WERI-Rb-1 (cell line): ENCODE data around the gene IGHMBP2.

ENCODE experiments used
- DNase-seq: peaks from one replicate; pipeline ENCODE4 v3.0.0-alpha.2; 2020
- H3K27ac ChIP-seq: fragments of 250-450 bp; sonication (Bioruptor Pico); 2 replicates; pipeline ENCODE4 v1.5.1; 2020; ENCODE audit warnings: mild to moderate bottlenecking, moderate library complexity
- H3K27me3 ChIP-seq: fragments of 250-450 bp; sonication (Bioruptor Pico); 2 replicates; pipeline ENCODE4 v1.5.1; 2021; ENCODE audit warnings: mild to moderate bottlenecking, low read depth, moderate library complexity; ENCODE audit not compliant: insufficient read depth, severe bottlenecking
- H3K36me3 ChIP-seq: fragments of 250-450 bp; sonication (Bioruptor Pico); 2 replicates; pipeline ENCODE4 v1.5.1; 2020; ENCODE audit warnings: mild to moderate bottlenecking, moderate library complexity
- H3K4me3 ChIP-seq: 2 replicates; pipeline ENCODE4 v1.5.1; 2011; ENCODE audit warnings: low read depth, mild to moderate bottlenecking, control low read depth, low read length
- H3K9me3 ChIP-seq: fragments of 250-450 bp; sonication (Bioruptor Pico); 2 replicates; pipeline ENCODE4 v1.5.1; 2021; ENCODE audit warnings: mild to moderate bottlenecking, moderate library complexity; ENCODE audit not compliant: severe bottlenecking
- CTCF ChIP-seq: IDR thresholded peaks from 2 replicates; pipeline ENCODE4 v1.5.1; 2011; ENCODE audit warnings: low read depth, mild to moderate bottlenecking, control low read depth, inconsistent platforms, low read length

The IGHMBP2 gene

GRCh38 chr11:68941324-68942094 lies 37.8 kb downstream of the IGHMBP2 start:
- Histone ChIP-seq H3K36me3 (peaks cover 18% of the 10 kb centered on the region), H3K4me3 (no peak overlapping the region), H3K9me3 (no peaks in the 10 kb centered on the region), H3K27ac (no peak overlapping the region), H3K27me3 (no peaks in the 10 kb centered on the region)
- DNase-seq, result no peak
- no peak for TF ChIP-seq CTCF

- H3K27ac ChIP-seq, result no peak overlapping the region
- H3K27me3 ChIP-seq, result no peaks in the 10 kb centered on the region
- no peak for DNase-seq
- no peak overlapping the region for H3K4me3 ChIP-seq
- no peak for TF ChIP-seq CTCF
- no peaks in the 10 kb centered on the region for H3K9me3 ChIP-seq
- peaks cover 16% of the 10 kb centered on the region for H3K36me3 ChIP-seq
These were observed 38.5 kb downstream of the IGHMBP2 start for GRCh38 chr11:68942095-68942620.

- DNase-seq, result no peak
- Histone ChIP-seq H3K27ac (no peak overlapping the region), H3K9me3 (no peaks in the 10 kb centered on the region), H3K4me3 (no peak overlapping the region), H3K36me3 (peaks cover 14% of the 10 kb centered on the region), H3K27me3 (no peaks in the 10 kb centered on the region)
- no peak for TF ChIP-seq CTCF
These were observed 39.1 kb downstream of the IGHMBP2 start for GRCh38 chr11:68942751-68943271.

- Histone ChIP-seq H3K36me3 (no peaks in the 10 kb centered on the region), H3K27me3 (no peaks in the 10 kb centered on the region), H3K4me3 (no peak overlapping the region), H3K9me3 (no peaks in the 10 kb centered on the region), H3K27ac (no peak overlapping the region)
- TF ChIP-seq CTCF, result no peak
- DNase-seq, result no peak
These were observed 42.9 kb downstream of the IGHMBP2 start for GRCh38 chr11:68946416-68947090.

GRCh38 chr11:68947151-68947550 lies 43.5 kb downstream of the IGHMBP2 start:
- no peaks in the 10 kb centered on the region for H3K9me3 ChIP-seq
- no peak for DNase-seq
- no peak overlapping the region for H3K27ac ChIP-seq
- no peaks in the 10 kb centered on the region for H3K36me3 ChIP-seq
- no peak overlapping the region for H3K4me3 ChIP-seq
- no peak for TF ChIP-seq CTCF
- no peaks in the 10 kb centered on the region for H3K27me3 ChIP-seq
